HG02938 (cell line): Measurements from ENCODE around the gene BPHL.
"Not testable (repeated sequence)": the region's sequence is repeated elsewhere in the genome, so short reads cannot be mapped to it uniquely, and the experiment has no call there.

Experiments
- ATAC-seq: cut with Tn5 transposase; IDR thresholded peaks from one replicate; pipeline ENCODE4 v1.9.1; 2021; ENCODE audit warnings: mild to moderate bottlenecking, moderate library complexity; ENCODE audit not compliant: unreplicated experiment

BPHL gene

DNA sequence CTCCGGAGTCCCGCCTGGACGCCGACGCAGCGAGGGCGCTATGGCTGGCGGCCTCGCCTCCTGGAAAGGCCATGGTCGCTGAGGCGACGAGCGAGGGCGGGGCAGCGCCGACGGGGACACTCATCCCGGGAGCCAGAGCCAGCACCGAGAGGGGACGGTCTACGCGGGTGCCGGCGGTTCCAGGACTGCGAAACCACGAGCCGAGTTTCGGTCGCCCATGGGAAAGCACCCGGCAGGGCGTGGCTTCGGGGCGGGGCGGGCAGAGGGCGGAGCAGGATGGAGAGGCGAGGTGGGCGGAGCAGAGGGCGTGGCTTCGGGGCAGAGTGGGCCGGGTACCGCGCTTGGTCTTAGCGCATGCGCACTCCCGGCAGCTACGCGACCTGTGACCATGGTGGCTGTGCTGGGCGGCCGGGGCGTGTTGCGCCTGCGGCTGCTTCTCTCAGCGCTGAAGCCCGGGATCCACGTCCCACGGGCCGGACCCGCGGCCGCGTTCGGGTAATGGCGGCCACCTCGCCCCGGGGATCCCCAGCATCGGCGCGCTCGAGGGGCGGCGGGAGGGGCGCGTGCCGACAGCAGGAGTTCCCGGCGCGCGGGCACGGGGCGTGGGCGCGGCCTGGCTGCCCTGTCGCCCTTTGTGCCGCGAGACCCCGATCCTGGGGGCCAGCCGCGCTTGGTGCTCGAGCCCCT is at the start of gene BPHL:
TSS of gene BPHL (plus strand) at position 359 of the 687 bp plus-strand sequence. CDS start at position 389, 30 bp downstream.
- peak; percentile 89 for ATAC-seq

DNA sequence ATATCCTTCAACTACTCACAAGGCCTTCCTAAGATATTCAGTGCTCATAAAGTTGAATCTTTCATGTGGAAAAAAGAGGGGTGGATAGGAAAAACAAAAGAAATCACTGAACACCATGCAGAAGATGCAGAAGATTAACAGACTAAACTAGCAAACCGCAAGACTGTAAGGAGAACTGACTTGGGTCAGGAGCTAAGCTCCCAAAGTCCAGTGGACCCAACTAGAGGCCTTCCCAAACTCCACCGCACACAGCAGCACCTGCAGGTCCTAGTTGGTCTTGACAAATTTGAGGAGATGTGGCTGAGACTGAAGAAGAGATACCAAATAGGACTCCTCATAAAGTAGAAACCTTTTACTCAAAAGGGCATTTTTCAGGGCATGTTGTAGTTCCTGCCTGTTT is 46.9 kb upstream of the BPHL start:
- no peak for ATAC-seq

DNA sequence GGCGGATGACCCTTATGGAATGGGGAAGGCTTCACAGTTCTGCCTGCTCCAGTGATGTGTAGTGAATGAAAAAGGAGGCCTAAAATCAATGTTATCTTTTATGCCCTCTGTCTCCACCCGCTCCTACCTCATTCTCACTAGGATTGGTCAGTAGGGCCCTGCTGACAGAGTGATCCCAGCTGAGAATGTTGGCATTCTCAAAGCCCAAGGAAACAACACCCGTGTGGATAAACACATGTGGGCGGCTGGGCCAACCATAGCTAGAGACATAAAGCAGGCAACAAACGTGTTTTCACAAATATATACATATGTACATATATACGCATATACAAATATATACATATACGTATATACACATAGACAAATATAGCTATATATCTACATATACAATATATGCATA is 45.7 kb upstream of the BPHL start:
- ATAC-seq: no peak

DNA sequence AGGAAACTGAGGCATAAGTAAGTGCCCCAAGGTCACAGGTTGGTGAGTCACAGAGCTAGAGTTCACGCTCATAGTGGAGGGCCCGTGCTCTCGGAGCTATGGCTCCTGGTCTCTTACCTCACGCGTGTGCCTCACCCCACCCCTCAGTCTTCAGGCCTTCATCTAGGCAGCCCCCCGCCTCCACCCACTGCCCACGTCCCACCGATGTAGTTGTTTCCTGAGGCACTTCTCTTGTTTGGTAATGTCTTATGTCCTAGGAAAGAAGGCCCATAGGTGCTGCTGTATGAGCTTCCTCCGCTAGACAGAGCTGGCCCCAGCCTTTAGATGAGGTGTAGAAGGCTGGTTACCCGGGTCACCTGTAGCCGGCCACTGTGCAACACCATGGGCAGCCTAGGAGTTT is 45.1 kb upstream of the BPHL start:
- ATAC-seq: no peak

DNA sequence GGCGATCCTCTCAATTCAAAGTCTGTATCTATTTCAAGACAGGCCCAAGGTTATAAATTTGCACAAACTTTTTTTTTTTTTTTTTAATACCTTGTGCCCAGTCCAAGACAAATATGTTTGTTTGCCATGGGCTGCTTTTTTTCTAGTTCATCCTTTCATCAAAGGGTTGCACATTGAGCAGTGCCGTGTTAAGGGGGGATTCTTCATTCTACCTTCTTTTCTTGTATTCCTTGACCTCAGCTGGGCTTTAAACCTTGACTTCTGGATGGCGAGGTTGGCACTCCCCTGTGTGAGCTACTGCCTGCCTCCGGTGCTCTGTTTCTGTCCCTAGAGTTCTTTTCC is 42.8 kb upstream of the BPHL start:
- ATAC-seq: no peak

DNA sequence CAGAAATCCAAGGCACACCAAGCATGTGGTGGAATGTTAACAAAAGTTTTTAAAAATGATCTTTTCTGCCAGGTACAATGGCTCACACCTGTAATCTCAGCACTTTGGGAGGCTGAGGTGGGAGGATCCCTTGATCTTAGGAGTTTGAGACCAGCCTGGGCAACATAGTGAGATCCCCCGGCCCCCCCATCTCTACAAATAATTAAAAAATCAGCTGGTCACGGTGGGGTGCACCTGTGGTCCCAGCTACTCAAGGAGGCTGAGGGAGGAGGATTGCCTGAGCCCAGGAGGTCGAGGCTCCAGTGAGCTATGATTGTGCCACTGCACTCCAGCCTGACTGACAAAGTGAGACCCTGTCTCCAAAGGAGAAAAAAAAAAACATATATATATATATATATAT is 42.2 kb upstream of the BPHL start:
- no peak for ATAC-seq

DNA sequence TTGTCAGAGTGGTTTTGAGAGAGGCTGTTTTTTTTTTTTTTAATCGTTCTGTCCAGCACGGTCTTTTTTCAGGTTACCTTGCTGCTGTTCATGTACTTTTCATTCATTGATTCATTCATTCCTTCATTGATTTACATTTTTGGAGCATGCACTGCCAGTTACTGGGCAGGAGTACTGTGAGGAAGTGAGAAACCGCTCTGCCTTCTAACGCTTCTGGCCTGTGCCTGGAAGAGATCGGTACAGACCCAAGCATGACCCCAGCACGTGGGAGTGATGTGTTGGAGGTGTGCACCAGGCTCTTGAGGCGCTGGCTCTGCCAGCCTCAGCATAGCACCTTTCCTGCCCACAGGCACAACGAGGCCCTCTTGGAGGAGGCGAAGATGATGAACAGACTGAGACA is 41.1 kb upstream of the BPHL start:
- ATAC-seq: no peak

DNA sequence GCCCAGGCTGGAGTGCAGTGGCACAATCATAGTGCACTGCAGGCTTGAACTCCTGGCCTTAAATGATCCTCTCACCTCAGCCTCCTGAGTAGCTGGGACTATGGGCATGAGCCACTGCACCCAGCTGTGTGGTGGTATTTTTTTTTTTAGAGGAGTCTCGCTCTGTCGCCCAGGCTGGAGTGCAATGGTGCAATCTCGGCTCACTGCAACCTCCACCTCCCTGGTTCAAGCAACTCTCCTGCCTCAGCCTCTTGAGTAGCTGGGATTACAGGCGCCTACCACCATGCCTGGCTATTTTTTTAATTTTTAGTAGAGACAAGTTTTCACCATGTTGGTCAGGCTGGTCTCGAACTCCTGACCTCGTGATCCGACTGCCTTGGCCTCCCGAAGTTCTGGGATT is 39.6 kb upstream of the BPHL start:
- ATAC-seq: not testable (repeated sequence)

DNA sequence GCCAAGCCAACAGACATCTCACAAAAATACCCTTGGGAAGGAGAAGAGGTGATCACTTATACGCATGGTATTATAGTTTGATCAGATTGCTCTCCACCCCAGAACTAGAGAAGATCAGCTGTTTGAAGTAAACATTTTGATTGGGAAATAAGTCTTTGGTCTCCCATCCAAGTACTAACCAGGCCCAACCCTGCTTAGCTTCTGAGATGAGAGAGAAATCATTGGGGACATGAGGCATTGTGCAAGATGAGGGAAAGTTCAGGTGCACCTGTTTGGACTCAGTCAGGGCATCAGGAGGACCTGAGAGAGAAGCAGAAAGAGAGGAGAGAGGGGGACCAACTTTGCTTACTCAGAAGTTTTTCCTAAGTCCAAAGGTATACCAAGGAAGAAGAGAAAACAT is 38.8 kb upstream of the BPHL start:
- no peak for ATAC-seq

DNA sequence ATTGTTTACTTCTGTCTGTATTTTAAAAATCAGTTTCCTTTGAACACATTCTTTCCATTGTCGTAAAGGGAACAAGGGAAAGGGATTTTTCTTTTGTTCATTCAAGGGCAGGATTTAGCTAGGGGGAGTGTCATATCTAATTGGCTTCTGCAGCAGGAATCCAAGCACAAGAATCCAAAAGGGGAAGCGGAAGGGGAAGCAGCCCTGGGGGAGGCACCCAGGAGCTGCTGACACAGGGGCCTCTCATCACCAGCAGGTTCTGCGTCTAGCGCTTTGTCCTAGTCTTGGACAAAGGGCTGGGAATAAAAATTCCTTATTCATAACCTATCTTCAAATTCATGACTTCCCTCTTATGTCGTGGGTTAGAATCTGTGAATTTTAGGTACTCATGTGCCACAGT is 36.6 kb upstream of the BPHL start:
- no peak for ATAC-seq

DNA sequence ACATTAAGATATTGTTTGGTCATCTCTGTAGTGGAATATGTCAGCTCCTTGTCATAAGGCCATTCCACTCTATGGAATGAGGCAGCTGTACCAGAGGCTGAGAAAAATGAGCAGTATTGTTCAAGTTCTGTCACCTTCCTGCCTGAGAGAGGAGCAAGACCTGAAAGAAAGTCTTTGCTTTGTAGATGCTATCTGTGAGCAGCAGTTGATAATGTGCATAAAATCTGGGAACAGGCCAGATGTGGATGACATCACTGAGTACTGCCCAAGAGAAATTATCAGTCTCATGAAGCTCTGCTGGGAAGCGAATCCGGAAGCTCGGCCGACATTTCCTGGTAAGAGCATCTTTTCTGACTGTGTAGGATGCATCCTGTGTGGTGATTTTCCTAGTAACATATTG is 33.4 kb upstream of the BPHL start:
- no peak for ATAC-seq

DNA sequence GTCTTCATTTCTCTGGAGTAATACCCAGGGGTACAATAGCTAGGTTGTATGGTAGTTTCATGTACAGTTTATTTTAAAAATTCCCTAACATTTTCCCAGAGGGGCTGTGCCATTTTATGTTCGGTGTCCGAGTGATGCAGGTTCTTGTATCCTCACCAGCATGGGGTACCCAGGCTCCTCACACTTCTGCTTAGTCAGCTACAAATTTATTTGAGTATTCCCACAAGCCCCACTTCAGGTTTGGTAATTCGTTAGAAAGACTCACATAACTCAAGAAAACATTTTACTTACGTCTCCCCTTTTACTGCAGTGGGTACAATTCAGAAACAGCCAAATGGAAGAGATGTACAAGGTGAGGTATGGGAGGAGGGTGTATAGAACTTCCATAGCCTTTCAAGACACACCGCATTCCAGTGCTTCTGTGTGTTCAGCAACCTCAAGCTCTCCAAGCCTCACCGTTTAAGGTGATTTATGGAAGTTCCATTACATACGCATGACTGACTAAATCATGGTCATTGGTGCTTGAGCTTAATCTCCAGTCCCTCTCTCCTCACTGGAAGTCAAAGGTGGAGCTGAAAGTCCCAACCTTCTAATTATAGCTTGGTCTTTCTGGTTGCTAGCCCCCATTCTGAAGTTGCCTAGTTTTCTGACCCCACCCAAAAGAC is 32.1 kb upstream of the BPHL start:
- no peak for ATAC-seq

DNA sequence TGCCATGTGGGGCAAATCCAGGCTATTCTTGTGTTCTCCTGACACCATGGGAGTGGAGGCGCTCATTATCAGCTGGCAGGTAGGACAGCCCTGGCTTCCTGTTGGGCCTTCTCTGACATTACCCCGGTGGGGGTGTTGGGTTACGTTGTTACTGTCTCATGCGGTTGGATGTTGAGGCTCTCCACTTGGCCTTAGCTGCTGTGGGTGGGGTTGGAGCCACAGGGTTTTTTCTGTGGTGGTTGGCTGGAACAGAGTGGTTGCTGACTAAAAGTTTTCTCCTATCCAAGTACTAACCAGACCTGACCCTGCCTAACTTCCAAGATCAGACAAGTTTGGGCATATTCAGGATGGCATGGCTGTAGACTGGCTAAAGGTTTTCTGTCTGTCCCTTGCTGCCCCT is 30.1 kb upstream of the BPHL start:
- no peak for ATAC-seq

DNA sequence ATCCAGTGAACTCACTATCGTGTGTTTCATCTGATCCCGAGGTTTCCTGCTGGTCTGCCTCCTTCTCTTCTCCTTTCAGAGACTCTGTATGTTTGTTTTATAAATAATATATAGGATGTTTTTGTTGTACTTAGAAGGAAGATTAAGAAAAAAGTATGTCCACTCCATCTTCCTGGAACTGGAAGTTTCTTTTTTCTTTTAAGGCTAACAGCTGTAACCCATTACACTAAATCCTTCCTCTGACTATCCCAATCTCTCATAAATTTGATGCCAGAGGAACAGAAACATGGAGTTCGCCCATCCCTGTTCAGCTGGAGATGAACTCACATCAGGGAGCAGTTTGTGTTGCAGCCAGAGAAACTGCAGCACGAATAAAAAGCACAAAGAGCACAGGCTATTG is 29.5 kb upstream of the BPHL start:
- ATAC-seq: no peak

DNA sequence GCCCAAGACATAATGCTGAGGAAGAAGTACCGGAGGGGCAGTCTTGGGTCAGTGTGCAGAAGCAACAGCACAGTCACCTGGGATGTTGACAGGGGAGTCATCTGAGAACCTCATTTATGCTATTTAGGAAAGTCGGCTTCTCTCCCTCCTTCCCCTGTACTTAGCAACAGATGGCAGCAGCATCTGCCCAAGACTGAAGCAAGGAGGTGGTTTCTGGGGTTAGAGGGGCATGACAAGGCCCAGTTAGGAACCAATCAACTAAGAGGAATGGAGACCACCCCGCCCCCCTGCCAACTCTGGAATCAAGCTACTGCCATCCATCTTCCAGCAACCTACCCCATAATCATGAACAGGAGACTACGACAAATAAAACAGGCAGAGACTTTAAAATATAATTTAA is 28.5 kb upstream of the BPHL start:
- ATAC-seq: no peak

DNA sequence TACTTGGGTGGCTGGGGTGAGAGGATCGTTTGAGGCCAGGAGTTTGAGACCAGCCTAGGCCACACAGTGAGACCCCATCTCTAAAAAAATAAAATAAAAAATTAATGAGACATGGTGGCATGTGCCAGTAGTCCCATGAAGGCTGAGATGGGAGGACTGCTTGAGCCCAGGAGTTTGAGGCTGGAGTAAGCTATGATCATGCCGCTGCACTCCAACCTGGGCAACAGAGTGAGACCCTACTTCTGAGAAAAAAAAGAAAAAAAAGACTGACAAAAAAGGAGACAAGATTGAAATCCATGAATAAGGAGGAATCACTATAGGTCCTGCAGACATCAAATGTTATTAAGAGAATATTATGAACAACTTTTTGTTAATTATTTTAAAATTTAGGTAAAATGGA is 23.7 kb upstream of the BPHL start:
- ATAC-seq: no peak

DNA sequence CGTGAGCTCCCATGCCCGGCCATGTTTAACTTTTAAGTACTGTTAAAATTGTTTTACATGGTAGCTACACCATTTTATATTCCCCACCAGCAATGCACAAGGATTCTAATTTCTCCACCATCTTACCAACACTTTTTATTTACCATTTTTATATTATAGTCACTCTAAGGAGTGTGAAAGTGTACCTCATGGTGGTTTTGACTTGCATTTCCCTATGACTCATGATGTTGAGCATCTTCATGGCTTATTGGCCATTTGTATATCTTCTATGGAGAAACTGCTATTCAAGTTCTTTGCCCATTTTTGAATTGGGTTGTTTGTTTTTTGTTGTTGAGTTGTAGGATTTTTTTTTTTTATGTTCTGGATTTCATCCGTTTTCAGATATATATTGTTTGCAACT is 15.6 kb upstream of the BPHL start:
- ATAC-seq: no peak

DNA sequence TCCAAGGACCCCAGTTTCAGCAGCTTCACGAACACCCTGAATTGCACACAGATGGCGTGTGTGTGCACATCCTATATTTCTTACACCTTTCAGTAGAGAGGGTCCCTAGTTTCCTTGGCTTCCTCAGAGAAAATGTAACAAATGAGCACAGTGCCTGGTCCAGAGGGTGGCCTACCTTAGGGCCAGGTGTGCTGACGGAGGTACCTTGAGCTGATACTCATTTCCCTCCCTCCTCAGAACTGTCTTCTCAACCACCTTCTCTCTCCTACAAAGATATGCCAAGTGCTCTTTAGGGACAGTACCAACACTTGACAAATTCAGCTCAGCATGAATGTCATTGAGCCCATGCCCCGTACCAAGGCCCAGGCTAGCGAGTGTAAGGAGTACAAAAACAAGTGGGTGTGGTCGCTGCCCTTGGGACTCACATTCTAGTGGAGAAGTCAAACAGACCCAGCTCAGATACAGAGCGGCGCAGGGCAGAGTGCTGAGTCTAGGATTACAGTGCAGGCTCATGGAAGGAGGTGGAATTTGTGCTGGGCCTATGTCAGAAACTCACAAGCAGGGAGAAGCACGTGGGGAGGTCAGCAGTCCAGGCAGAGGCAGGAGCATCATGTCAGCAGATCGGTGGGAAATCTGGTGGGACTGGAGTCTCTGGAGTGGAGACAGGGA is 9.6 kb upstream of the BPHL start:
- ATAC-seq: no peak

DNA sequence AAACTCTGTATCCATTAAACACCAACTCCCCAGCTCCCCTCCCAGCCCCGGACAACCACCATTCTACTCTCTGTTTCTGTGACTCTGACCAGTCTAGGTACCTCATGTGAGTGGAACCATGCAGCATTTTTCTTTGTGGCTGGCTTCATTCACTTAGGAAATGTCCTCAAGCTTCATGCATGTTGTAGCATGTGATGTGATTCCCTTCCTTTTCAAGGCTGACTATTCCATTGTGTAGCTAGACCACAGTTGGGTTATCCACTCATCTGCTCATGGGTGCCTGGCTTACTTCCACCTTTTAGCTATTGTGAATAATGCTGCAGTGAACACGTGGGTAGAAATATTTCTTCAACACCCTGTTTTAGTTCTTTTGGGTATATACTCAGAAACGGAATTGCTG is 8.8 kb upstream of the BPHL start:
- no peak for ATAC-seq

DNA sequence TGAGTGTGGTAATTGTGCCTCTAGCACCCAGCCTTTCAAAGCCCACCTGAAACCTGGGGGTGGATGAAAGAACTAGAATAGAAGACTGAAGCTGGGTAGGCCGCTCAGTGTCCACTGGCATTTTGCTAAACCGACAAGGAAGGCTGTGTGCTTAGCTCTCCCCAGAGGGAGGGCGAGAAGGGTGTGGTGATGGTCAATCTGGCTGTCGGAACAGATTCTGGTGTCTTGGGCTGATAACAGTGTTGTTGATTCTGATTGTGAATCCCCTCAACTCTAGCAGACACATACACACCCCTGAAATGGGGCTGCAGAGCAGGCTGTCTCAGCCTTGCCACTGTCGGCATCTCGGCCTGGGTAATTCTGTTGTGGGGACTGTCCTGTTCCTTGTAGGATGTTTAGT is 4.1 kb upstream of the BPHL start:
- no peak for ATAC-seq

DNA sequence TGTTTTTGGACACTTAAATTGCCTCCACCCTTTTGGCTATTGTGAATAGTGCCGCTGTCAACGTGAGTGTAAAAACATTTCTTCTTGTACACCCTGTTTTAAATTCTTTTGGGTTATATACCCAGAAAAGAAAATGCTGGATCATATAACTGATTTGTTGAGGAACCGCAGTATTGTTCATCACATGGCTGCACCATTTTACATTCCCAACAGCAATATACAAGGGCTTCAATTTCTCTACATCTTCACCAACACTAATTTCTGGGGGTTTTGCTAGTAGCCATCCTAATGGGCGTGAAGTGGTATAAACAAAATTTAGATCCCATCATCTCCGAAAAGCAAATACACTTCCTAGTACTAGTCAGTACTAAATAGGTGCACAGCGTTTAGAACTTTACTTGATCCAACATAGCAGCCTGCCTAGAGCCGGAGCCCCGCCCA is 579 bp upstream of the BPHL start:
- ATAC-seq: no peak

DNA sequence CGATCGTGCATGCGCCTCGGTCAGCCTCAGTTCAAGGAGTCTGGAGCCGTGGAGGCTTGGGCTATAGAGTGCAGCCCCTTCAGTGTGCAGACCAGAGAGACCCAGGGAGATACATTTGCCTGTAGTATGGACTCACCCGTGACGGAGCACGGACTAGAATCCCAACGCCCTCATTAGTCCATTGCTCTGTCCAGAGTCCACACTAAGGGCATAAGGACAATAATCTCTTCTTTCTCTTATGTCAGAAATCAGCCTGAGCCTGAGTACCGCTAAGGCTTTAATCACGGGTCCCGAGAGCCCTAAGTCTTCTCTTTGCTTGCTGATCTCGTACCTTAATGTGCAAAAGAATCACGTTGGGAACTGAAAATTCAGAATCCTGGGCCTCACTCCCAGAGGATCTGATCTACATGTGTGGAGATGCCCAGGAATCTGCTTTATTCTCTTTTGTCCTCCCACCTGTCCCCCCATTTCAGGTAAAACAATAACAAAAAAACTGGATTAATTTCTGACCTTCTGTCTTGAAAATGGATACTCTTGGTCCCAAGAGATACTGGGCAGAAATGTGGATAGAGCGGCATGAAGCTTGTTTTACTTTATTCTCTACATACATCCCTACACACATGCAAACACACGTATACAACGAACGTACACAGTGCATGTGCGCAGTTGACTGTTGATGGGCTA is 671 bp downstream of the BPHL start:
- peak; percentile 42 for ATAC-seq
